SK-N-SH (cell line): ENCODE data around the gene PIGL. TPM values are rescaled to one million over a fixed set of nuclear protein-coding genes. Genes with fewer than 3 reads are reported as not detected.

Experiments used
- CTCF ChIA-PET: fragments of 300-600, 350-600 bp; formaldehyde crosslinking; extraction: SDS; loops from one replicate; lab custom pipeline; 2021; lab: Yijun Ruan, JAX
- POLR2A ChIA-PET: fragments of 350-600 bp; sonication (Branson Sonifier 250); formaldehyde crosslinking; extraction: SDS; loops from one replicate; lab custom pipeline; 2020; ENCODE audit warnings: antibody characterized with exemption, inconsistent platforms; lab: Yijun Ruan, JAX
- DNase-seq: peaks from one replicate; pipeline ENCODE4 v3.0.0; 2012
- H2AFZ ChIP-seq: fragments of 200-600 bp; sonication (generic); 2 replicates; pipeline ENCODE4 v1.8.1; 2016; ENCODE audit warnings: antibody characterized with exemption, mild to moderate bottlenecking, low read depth
- H3F3A ChIP-seq: fragments of 200-600 bp; sonication (generic); replicated peaks from 2 replicates; pipeline ENCODE3; 2016; ENCODE audit warnings: antibody characterized with exemption, mild to moderate bottlenecking; ENCODE audit not compliant: insufficient read depth
- H3K27ac ChIP-seq, 2 experiments: fragments of 200-500 bp in 1 of 2; fragments of 200-600 bp in 1 of 2; sonication (Bioruptor generic) in 1 of 2; sonication (generic), shearing (Covaris generic) in 1 of 2; 2 replicates each; pipeline versions ENCODE4 v1.5.1 to v1.6.1; 2014 to 2016; ENCODE audit warnings: low read depth in 2 of 2, inconsistent platforms in 1 of 2, low read length in 1 of 2, mild to moderate bottlenecking in 1 of 2, mixed read lengths in 1 of 2
- H3K27me3 ChIP-seq: fragments of 200-600 bp; sonication (generic), shearing (Covaris generic); 2 replicates; pipeline ENCODE4 v1.6.1; 2016; ENCODE audit warnings: mixed run types; ENCODE audit not compliant: insufficient read depth
- H3K36me3 ChIP-seq, 2 experiments: fragments of 200-500 bp in 1 of 2; fragments of 200-600 bp in 1 of 2; sonication (Bioruptor generic) in 1 of 2; sonication (generic) in 1 of 2; replicated peaks in 1 of 2; 2 replicates each; pipeline versions ENCODE3 to v1.5.1; 2014 to 2016; ENCODE audit warnings: low read length in 1 of 2, mild to moderate bottlenecking in 1 of 2; ENCODE audit not compliant: insufficient read depth in 2 of 2, control insufficient read depth in 1 of 2
- H3K4me1 ChIP-seq, 2 experiments: fragments of 200-500 bp in 1 of 2; fragments of 200-600 bp in 1 of 2; sonication (Bioruptor generic) in 1 of 2; sonication (generic), shearing (Covaris generic) in 1 of 2; 2 replicates each; pipeline versions ENCODE4 v1.5.1 to v1.6.1; 2014 to 2016; ENCODE audit warnings: low read depth in 1 of 2, low read length in 1 of 2, mixed run types in 1 of 2; ENCODE audit not compliant: insufficient read depth in 2 of 2, control insufficient read depth in 1 of 2
- H3K4me2 ChIP-seq: fragments of 200-600 bp; sonication (generic), shearing (Covaris generic); 2 replicates; pipeline ENCODE4 v1.6.1; 2017; ENCODE audit warnings: mixed run types
- H3K4me3 ChIP-seq, 2 experiments: fragments of 200-500 bp in 1 of 2; fragments of 200-600 bp in 1 of 2; sonication (Bioruptor generic) in 1 of 2; sonication (generic), shearing (Covaris generic) in 1 of 2; 2 replicates each; pipeline versions ENCODE4 v1.5.1 to v1.8.1; 2014 to 2016; ENCODE audit warnings: low read depth in 2 of 2, inconsistent platforms in 1 of 2, low read length in 1 of 2, mild to moderate bottlenecking in 1 of 2, mixed read lengths in 1 of 2, moderate library complexity in 1 of 2
- H3K79me2 ChIP-seq: fragments of 200-600 bp; sonication (generic); 2 replicates; pipeline ENCODE4 v1.8.1; 2017; ENCODE audit warnings: mild to moderate bottlenecking; ENCODE audit not compliant: insufficient read depth
- H3K9ac ChIP-seq: fragments of 200-600 bp; sonication (generic); 2 replicates; pipeline ENCODE4 v1.6.1; 2017; ENCODE audit warnings: mixed run types
- H3K9me2 ChIP-seq: fragments of 200-600 bp; sonication (generic); 2 replicates; pipeline ENCODE4 v1.6.1; 2017; ENCODE audit warnings: mixed run types
- H3K9me3 ChIP-seq: fragments of 200-600 bp; sonication (generic); 2 replicates; pipeline ENCODE4 v1.6.1; 2017; ENCODE audit warnings: mixed run types, mild to moderate bottlenecking, moderate library complexity
- H4K20me1 ChIP-seq: fragments of 200-600 bp; sonication (generic); 2 replicates; pipeline ENCODE4 v1.6.1; 2017; ENCODE audit warnings: mild to moderate bottlenecking, mixed run types; ENCODE audit not compliant: insufficient read depth
- CHD2 ChIP-seq: fragments of 150-350 bp; IDR thresholded peaks from 2 replicates; pipeline ENCODE4 v1.6.1; 2018; ENCODE audit warnings: low read length; ENCODE audit not compliant: partially characterized antibody
- FOSL2 ChIP-seq: IDR thresholded peaks from 2 replicates; pipeline ENCODE4 v1.4.0; 2012; ENCODE audit warnings: low read depth, mild to moderate bottlenecking, moderate library complexity, borderline replicate concordance
- GABPA ChIP-seq: IDR thresholded peaks from 2 replicates; pipeline ENCODE4 v1.4.0; 2012; ENCODE audit warnings: low read depth, mild to moderate bottlenecking
- GATA2 ChIP-seq: sonication (generic); formaldehyde crosslinking; IDR thresholded peaks from 2 replicates; pipeline ENCODE4 v1.5.0; 2020; ENCODE audit warnings: mild to moderate bottlenecking, missing genetic modification reagents
- JUND ChIP-seq: IDR thresholded peaks from 2 replicates; pipeline ENCODE4 v1.4.0; 2012
- MEF2A ChIP-seq: IDR thresholded peaks from 2 replicates; pipeline ENCODE4 v1.4.0; 2012; ENCODE audit warnings: low read depth, borderline replicate concordance
- RAD21 ChIP-seq: IDR thresholded peaks from 2 replicates; pipeline ENCODE4 v1.6.1; 2012; ENCODE audit warnings: mild to moderate bottlenecking, low read length
- RXRA ChIP-seq: IDR thresholded peaks from 2 replicates; pipeline ENCODE4 v1.4.0; 2012; ENCODE audit warnings: low read depth, mild to moderate bottlenecking, borderline replicate concordance
- TAF1 ChIP-seq: IDR thresholded peaks from 2 replicates; pipeline ENCODE4 v1.6.1; 2012; ENCODE audit warnings: low read depth, mild to moderate bottlenecking, low read length, moderate library complexity, borderline replicate concordance
- TCF12 ChIP-seq: IDR thresholded peaks from 2 replicates; pipeline ENCODE4 v1.4.0; 2012
- TEAD4 ChIP-seq: IDR thresholded peaks from 2 replicates; pipeline ENCODE4 v1.4.0; 2012; ENCODE audit warnings: mild to moderate bottlenecking, borderline replicate concordance; ENCODE audit not compliant: insufficient read depth
- USF1 ChIP-seq: IDR thresholded peaks from 2 replicates; pipeline ENCODE4 v1.4.0; 2012; ENCODE audit warnings: low read depth, borderline replicate concordance
- ZBTB33 ChIP-seq: IDR thresholded peaks from 2 replicates; pipeline ENCODE4 v1.4.0; 2012; ENCODE audit warnings: low read depth, borderline replicate concordance
- WGBS: methylation state at CpG from one replicate; pipeline ENCODE4 v1.1.6; 2017; ENCODE audit warnings: low lambda C conversion rate; 5-methylcytosine and 5-hydroxymethylcytosine counted together
- polyA plus RNA-seq, 3 experiments: library from polyadenylated mRNA; depleted of rRNA; stranded (reverse); fragments of >200 nt; gene quantifications; 2 replicates each; pipeline ENCODE4 v1.2.3, GENCODE V29; 2012
- TF ChIP-seq, protein P1 (sequence below): IDR thresholded peaks from 2 replicates; pipeline ENCODE4; 2012
- TF ChIP-seq, protein P2 (sequence below): fragments of 150-350 bp; IDR thresholded peaks from 2 replicates; pipeline ENCODE4 v1.6.1; 2016; ENCODE audit warnings: mild to moderate bottlenecking, low read depth, low read length
- TF ChIP-seq, protein P3 (sequence below): IDR thresholded peaks from 2 replicates; pipeline ENCODE4 v1.6.1; 2012; ENCODE audit warnings: mild to moderate bottlenecking, low read depth, low read length, moderate library complexity

Gene PIGL
- polyA plus RNA-seq, 1 of the 3 experiments (the other 2 are of a cell fraction) = 34.0 TPM

DNA sequence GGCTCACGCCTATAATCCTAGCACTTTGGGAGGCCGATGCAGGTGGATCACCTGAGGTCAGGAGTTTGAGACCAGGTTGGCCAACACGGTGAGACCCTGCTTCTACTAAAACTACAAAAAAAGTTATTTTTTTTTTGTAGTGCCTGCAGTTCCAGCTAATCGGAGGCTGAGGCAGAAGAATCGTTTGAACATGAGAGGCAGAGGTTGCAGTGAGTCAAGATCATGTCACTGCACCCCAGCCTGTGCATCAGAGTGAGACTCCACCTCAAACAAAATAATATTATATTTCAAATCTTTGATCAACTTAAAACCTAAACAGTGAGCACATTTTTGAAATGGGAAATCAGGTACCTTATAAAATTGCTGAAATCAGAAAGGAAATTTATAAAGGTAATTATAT, 38.2 kb upstream of the PIGL start:
- no peak for DNase-seq
- Histone ChIP-seq H3K9ac (no peak overlapping the region), H3K9me3 (peaks cover 5% of the 10 kb centered on the region), H3K27ac (no peak overlapping the region), H3K4me3 (no peak overlapping the region), H3F3A (peaks cover 10% of the 10 kb centered on the region), H4K20me1 (peaks cover 8% of the 10 kb centered on the region), H3K9me2 (no peaks in the 10 kb centered on the region), H3K79me2 (peaks cover 98% of the 10 kb centered on the region), H3K36me3 (peaks cover 0 to 41% of the 10 kb centered on the region in 2 experiments), H2AFZ (no peak overlapping the region), H3K4me1 (no peaks in the 10 kb centered on the region), H3K27me3 (no peaks in the 10 kb centered on the region), H3K4me2 (no peak overlapping the region)
- POLR2A ChIA-PET = no interaction called here
- TF ChIP-seq GABPA (no peak), CHD2 (no peak), USF1 (no peak), TEAD4 (no peak), FOSL2 (no peak), GATA2 (CRISPR knock-in tag) (no peak), ZBTB33 (no peak), MEF2A (no peak), RAD21 (no peak), TCF12 (no peak), RXRA (no peak), JUND (no peak), TAF1 (no peak)
- TF ChIP-seq, protein P1, sequence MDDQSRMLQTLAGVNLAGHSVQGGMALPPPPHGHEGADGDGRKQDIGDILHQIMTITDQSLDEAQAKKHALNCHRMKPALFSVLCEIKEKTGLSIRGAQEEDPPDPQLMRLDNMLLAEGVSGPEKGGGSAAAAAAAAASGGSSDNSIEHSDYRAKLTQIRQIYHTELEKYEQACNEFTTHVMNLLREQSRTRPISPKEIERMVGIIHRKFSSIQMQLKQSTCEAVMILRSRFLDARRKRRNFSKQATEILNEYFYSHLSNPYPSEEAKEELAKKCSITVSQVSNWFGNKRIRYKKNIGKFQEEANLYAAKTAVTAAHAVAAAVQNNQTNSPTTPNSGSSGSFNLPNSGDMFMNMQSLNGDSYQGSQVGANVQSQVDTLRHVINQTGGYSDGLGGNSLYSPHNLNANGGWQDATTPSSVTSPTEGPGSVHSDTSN = no peak
- TF ChIP-seq, protein P2, sequence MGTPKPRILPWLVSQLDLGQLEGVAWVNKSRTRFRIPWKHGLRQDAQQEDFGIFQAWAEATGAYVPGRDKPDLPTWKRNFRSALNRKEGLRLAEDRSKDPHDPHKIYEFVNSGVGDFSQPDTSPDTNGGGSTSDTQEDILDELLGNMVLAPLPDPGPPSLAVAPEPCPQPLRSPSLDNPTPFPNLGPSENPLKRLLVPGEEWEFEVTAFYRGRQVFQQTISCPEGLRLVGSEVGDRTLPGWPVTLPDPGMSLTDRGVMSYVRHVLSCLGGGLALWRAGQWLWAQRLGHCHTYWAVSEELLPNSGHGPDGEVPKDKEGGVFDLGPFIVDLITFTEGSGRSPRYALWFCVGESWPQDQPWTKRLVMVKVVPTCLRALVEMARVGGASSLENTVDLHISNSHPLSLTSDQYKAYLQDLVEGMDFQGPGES = no peak
- TF ChIP-seq, protein P3, sequence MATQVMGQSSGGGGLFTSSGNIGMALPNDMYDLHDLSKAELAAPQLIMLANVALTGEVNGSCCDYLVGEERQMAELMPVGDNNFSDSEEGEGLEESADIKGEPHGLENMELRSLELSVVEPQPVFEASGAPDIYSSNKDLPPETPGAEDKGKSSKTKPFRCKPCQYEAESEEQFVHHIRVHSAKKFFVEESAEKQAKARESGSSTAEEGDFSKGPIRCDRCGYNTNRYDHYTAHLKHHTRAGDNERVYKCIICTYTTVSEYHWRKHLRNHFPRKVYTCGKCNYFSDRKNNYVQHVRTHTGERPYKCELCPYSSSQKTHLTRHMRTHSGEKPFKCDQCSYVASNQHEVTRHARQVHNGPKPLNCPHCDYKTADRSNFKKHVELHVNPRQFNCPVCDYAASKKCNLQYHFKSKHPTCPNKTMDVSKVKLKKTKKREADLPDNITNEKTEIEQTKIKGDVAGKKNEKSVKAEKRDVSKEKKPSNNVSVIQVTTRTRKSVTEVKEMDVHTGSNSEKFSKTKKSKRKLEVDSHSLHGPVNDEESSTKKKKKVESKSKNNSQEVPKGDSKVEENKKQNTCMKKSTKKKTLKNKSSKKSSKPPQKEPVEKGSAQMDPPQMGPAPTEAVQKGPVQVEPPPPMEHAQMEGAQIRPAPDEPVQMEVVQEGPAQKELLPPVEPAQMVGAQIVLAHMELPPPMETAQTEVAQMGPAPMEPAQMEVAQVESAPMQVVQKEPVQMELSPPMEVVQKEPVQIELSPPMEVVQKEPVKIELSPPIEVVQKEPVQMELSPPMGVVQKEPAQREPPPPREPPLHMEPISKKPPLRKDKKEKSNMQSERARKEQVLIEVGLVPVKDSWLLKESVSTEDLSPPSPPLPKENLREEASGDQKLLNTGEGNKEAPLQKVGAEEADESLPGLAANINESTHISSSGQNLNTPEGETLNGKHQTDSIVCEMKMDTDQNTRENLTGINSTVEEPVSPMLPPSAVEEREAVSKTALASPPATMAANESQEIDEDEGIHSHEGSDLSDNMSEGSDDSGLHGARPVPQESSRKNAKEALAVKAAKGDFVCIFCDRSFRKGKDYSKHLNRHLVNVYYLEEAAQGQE = no peak
- CTCF ChIA-PET = no interaction called here
- 91% methylated on average over 5 of the region's 5 CpGs for WGBS
